Measurements from ENCODE around the gene MAPKAPK3.

MAPKAPK3 gene

DNA sequence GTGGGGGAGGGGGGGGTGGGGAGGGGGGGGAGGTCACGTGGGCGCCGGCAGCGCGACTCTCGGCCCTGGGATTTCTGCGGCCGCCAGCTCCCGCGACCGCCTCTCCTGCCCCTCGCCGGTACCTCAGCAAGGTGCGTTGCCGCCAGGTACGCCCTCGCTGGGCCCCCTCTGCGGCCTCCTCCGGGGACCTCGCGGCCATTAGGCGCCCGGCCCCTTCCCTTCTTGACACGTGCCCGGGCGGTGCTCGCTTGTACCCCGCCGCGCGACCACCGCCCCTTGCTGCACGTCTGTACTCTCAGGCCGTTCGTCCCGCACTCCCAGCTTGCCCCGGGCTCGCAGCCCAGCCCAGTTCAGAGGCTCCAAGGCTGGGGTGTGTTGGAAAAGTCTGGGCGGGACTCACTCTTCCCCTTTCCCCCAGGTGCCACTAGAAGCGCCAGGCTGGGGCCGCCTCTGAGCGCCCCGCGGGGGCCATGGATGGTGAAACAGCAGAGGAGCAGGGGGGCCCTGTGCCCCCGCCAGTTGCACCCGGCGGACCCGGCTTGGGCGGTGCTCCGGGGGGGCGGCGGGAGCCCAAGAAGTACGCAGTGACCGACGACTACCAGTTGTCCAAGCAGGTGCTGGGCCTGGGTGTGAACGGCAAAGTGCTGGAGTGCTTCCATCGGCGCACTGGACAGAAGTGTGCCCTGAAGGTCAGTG is at the start of gene MAPKAPK3:
Gene MAPKAPK3 (plus strand): TSS at position 56 of the 696 bp plus-strand sequence. CDS start 415 bp downstream, at position 471.
- peak; percentile 74 for DNase-seq

DNA sequence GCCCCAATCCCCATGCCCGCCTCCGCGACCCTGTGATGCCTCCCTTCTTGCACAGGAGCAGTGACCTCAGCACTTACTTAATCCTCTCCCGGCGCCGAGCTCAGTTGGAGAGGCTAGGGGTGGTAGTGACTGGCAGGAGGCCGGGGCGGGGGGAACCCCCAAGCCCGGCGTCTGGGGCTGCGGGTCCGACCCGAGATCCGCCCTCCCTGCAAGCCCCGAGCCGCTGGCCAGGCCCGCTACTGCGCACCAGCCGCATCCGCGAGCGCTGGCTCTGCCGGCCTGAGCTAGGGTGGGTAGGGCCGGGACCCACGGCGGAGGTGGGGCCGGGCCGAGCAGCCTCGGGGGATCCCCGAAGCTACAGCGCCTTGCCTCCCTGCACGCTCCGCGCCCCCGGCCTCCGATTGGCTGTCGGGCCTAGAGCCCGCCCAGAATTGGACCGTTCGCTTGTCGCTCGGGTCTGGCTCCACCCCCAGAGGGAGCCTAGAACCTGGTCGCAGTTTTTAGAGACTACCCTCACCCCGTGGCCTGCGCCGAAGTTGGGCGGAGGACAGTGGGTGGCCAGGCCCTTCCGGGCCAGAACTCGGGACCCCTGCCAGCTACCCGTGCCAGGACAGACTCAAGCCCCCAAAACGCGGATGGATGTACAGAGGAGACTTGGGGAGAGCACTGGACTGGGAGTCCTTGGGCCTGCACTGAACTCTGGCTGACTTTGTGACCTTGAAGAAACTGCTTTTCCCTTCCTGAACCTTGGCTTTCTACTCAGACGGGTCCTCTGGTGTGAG is 49.4 kb upstream of the MAPKAPK3 start, which contains the start of gene C3orf18:
Gene C3orf18 (minus strand): TSS at position 362 of the 782 bp plus-strand sequence. CDS start 2,048 bp downstream, outside the sequence.
- peak; percentile 94 for DNase-seq

DNA sequence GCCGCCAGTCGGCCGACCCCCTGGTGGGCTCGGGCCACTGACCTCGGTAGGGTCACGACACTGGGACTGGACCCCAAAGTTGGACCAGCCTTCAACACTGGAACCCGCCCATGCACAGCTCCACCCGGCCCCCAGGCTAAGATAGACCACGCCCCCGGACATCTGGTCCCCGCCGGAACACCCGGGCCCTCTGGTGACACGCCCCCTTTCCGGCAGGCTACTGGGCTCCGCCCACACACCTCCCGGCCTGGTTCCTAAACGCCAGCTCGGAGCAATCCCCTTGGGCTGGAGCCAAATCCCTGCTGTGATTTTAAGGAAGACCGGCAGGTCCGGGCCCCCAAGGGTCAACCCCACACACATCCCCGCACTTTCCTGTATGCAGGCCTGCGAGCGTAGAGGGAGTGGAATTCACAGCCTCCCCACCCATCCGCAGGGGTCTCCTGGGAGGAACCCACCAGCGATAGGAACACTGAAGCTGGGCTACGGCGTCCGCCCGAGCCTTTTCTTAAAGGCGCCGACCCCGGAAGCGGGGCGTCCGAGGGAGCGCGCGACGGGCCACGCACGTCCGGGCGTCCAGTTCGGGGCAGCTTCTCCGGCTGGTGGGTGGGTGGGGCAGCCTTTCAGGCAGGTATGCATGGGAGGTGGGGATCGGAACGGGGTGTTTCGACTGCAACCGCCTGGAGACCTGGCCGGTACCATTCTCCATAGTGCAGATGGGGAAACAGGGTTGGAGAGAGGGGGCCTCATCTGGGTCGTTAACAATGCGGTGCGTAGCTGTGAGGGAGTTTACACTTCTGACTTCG is 47.8 kb upstream of the MAPKAPK3 start, which contains the start of gene HEMK1:
Gene HEMK1 (plus strand): TSS at position 576 of the 803 bp plus-strand sequence. CDS start 1,583 bp downstream, outside the sequence.
- DNase-seq, result peak; percentile 98

DNA sequence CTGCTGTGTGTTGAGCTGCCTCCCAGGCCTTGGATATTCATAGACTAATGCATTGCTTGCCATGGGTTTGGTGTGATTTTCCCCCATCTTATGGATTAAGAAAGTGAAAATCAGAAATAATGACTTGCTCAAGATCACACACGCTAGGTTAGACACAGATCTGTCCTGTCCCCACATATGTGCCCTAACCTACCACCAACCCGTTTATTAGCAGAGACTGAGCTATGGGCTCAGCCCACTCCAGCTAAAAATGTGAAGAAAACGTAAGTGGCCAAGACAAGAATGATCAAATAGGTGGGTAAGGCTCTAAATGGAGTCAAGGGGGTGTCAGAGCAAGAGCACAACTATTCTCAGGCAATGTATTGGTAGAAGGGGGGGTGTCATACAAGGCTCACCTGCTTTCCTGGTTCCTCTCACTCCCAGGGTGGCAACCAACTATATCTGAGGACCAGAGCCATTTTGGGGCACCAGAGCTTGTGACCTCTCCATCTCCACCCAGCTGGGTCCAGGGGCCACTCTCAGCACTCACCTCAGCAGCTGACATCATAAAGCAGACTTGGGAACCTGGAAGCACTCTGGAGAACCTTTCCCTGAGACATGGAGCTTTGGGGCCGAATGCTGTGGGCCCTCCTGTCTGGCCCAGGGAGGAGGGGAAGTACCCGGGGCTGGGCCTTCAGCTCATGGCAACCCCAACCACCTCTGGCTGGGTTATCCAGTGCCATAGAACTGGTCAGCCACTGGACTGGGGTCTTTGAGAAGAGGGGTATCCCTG is 46.3 kb upstream of the MAPKAPK3 start:
- no peak for DNase-seq

DNA sequence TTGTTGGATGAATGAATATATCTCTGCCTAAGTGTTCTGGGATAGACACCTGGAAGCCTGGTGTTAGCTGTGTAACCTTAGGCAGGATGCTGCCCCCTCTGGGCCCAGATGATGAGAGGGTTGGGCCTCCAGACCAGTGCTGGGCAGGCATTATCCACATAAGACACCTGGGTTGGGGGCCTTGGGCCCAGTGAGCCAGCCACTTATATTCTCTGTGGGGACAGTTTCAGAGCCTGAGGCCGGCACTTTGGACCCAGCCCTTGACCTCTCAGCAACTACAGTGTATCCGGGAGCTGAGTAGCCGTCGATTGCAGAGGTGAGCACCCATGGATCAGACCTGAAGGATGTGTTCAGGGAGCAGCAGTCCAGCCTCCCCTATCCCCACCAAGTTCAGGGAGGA is 45.5 kb upstream of the MAPKAPK3 start:
- no peak for DNase-seq

DNA sequence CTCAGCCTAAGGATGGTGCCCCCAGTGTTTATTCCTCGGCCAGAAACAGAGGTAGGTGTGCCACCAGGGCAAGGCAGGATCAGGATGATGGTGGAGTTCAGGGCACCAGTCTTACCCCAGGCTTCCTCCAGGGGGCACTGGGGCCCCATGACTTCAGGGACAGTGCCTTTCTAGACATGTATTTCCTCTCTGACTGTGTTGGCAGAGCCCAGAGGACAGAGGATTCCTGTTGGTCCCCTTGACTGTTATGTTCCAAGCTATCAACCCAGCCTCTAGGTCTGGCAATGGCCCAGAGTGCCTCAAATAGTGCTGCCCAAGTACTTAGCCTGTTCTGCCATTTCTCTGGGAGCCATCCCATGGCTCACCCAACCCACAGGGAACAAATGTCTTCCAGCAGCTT is 44.8 kb upstream of the MAPKAPK3 start:
- peak; percentile 85 for DNase-seq

DNA sequence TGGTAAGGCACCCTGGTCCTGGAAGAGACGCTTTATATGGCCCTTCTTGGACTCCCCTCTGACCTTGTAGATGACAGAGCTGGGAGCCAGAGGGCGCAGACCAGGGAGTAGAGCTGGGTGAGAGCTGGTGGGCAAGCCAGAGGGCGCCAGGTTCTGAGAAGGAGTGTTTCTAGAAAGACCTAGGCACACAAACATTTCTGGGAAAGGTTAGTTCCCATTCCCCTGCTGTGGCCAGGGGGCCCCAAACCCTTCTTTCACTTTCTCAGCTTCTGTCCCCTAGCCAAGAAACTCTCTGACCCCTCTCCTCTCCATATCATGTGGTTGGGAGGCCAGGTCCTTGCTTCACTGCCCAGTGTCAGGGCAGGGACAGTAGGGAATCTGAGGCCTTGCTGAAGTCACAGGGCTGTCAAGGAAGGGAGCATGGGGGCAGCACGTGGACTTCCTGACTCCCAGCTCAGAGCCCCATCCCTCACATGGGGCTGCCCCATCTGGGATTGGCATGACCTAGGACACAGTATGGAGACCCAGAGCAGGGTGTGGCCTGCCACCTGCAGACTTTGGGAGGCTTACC is 44.1 kb upstream of the MAPKAPK3 start:
- no peak for DNase-seq

DNA sequence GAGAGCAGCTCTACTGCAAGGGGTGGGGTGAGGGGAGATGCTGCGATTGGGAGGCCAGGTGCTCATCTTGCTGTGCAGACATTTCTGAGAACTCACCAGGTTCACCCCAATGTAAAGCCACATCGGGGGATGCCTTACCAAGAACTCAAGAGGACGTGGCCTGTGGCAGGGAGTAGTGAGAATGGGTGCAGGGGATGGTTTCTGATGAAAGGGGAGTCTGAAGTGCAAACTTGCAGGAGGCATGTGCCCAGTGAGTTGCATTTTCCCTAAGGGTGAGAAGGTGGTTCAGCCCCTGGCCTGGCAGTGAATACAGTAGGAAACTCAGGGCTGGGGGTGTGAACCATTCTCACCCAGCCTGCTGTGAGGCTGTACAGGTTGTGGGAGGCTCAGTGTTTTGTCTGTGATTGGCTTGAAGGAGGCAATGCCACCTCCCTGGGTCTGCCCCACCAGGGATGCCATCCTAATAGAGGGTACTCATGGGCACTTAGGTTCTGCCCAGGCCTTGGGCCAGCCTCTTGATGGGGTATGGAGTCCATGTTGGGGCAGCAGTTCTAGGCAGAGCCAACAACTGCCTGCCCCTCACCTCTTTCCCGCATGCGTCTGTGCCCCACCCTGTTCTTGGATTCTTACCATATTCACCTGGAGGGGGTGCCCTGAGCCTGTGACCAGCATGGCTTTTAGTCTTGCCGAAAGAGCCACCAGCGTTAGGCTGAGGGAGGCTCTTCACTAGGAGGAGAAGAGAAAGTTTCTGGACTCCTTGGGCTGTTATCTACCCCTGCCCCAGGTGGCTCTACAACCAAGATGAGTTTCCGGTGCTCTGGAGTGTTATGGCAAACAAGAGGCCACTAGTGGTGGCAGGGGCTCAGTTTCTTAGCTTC is 43.1 kb upstream of the MAPKAPK3 start:
- no peak for DNase-seq

DNA sequence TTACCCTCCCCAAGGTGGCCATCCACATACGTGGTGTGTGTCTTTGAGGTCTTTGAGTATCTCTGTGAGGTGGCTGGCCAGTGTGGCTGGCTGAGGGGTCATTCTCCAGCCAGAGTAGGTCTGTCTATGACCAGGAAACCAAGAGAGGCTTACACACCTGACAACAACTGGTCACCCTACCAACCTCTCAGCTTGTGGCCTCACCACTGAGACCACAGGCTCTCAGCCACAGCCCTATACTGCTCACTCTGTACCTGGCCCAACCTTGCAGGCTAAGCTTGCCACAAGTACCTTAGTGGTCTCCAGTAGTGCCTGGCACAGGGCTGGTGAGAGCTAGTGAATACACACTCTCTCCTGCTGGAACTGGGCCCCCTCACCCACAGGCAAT is 42.5 kb upstream of the MAPKAPK3 start:
- no peak for DNase-seq

DNA sequence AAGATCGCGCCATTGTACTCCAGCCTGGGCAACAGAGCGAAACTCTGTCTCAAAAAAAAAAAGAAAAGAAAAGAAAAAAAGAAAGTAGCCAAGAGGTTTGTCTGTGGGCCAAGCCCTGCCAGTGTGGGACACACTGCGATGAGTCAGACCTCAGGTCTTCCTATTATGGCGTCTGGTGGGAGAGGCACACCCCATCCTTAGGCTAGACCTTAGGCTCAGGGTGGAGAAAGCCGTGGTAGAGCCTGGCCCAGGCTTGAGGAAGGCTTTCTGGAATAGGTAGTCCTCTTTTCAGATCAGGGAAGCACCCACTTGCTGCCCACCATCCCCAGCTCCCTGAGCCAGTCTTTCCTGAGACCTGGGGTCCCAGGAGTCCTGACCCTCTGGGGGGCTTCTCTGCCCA is 41.6 kb upstream of the MAPKAPK3 start:
- DNase-seq, result no peak

DNA sequence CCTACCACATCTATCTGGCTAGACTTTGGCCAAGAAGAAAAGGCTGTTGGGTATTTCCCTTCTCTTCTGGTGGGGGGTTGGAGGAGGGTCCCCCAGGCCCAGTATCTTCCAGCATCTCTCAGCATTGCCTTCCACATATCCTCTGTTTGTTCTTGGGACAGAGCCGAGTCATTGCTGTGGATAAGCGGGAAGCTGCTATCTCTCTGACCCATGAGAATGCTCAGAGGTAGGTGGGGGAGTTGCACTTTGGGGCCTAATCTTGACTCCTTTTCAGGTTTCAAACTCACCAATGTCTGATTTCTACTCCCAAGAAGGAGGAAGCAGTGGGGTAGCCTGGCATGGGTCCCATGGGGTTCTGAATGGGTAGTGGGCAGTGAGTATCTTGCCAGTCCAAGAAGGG is 39.6 kb upstream of the MAPKAPK3 start:
- DNase-seq, result no peak

DNA sequence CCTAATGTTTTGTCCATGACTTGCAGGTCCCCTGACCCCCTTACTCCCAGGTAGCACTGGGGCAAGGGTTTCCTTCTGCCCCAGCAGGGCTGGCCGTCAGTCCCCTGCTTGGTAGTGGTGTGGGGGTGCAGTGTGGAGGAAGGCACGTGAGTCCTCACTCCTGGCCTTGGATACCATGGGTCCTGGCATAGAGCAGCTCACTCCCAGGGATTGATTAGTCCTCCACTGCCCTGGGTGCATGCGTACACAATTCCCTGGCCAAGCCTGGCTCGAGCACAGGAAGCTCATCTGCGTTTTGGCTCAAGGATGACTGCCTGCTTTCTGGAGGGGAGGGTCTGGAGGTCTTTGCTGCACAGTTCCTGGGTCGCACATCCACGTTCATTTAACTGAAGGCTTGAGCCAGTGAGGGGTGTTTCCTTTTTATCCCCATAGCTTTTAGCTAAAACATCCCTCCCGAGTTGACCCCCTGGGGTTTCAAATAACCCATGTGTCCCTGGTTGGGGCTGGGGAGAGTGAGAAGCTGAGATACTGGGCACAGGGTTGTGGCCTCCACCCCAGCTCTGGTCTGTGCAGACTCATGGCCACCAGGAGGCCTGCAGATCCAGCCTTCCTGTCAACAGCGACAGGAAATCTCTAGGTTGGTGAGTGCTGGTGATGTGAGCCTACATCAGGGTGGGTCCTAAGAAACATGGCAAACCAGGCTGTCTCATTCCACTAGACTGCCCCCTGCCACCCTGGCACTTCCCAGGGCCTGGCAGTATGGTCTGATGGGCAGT is 36.1 kb upstream of the MAPKAPK3 start:
- no peak for DNase-seq

DNA sequence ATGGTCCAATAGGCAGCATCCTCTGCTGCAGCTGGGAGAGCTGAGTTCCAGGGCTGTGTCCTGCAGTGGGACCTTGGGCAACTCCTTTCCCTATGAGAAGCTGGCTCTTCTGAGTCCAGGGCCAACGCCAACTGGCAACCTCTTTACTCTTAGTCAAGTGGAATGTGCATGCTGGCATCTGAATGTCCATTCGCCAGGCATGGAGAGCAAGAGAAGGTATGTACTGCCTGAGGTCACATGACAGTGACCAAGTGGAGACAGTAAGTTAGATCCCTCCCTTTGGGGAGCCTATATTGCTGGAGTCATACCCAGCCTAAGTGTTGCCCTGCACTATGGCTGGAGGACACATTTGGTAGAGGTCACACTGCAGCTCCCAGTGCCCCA is 35.5 kb upstream of the MAPKAPK3 start:
- DNase-seq, result no peak

DNA sequence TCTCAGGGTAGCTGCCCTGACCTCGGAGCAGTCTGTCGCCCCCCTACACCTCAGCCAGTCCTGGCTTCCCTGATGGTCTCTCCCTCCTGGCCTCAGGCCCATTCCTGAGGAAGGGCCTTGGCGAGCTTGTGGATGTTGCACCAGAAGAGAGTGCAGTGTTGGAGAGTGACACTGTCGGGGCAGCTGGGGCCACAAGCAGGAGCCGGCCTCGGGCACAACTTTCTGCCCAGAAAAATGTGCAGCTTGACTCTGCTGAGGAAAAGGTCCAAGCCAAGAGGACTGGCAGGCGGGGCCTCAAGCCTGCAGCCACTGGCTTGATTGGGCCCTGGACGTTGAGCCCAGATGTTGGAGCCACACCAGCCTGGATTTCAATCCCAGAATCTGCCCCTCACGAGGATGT is 34.9 kb upstream of the MAPKAPK3 start:
- no peak for DNase-seq

DNA sequence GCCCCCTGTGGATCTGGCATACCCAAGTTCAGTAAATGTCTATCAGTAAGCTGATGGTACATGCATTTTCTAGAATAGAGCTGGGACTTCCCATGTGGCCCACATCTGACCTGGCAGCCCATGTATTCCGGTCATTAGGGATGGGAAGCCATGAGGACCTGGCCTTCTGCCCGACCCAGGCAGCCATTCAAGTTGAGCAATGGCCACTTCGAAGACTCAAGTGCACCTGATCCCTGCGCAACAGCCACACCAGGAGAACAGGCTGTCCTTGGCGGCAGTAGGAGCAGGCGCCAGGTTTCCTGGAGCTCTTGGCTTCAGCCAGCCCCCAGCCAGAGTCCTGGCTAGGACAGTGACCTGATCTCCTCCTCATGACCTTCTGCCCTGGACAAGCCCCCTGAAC is 33.1 kb upstream of the MAPKAPK3 start:
- DNase-seq, result no peak

DNA sequence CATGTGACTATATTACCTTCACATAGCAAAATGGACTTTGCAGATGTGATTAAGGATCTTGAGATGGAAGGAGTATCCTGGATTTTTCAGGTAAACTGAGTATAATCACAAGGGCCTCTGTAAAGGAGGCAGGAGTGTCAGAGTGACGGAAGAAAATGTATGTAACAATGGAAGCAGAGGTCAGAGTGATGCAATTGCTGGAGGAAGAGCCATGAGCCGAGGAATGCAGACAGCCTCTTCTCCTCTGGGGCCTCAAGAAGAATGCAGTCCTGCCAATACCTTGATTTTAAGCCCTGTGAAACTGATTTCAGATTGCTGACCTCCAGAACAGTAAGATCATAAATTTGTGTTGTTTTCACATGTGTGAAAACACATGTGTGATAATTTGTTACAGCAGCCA is 32.6 kb upstream of the MAPKAPK3 start:
- DNase-seq, result no peak

DNA sequence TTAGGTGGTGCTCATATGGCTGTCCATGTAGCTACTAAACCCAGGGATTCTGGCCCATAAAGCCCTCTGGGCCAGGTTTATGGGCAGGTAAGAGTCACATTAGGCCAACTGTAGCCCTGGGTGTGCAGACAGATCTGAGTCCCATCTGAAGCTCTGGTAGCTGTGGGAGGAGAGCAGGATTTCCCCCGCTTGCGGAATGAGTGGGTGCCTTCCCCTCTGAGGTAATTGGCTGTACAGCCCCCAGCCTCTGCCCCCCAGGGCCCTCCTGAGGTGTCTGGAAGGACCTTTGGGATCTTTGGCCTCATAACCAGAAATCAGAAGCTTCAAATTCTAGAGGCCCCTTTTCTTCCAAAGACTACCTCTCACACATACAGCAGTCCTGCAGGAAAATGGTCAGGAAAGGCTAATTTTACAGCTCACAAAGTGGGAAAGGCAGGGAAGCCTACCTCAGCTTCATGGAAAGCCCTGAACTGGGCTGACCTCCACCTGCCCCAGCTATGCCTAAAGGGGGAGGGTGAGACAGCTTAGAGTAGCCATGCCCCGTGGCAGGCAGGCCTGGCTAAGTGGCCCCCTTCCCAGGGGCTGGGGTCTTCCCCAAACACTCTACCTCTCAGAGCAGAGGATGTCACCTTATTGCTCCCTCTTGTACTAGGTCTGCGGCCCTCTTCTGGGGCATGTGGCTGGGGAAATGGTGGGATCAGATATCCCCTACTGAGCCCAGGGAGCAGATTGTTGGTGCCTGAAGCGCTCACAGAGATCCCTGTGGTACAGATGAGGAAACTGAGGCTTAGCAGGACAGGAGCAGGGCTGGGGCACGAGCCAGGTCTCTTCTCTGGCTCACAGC is 30.8 kb upstream of the MAPKAPK3 start:
- no peak for DNase-seq

DNA sequence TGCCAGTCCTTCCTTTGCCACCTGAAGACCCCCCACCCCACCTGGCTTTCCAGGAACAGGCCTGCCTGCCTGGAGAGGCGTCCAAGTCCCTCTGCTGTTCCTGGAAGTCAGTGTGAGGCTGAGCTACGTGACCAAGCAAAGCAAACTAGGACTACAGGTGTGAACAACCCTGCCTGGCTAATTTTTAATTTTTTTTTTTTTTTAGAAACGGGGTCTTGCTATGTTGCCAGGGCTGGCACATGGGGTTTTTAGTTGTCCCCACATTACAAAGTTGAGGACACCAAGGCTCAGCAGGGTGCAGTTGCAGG is 30.2 kb upstream of the MAPKAPK3 start:
- DNase-seq, result no peak

DNA sequence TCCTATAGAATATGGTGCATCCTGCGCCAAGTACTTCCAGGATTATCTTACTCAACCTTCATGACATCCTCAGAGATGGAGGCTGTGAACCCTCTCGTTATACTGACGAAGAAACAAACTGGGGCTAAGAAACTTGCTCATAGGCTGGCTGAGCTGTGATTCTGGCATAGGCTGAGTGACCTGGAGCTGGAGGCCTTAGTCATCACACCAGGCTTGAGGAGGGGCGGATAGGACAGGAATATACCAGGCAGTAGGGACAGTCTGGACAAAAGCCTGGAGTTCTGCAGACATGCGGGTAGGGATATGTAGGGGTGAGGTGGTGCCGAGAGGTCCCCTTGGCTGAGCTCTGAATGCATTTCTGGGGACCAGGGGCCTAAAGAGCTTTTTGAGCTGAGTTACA is 29.6 kb upstream of the MAPKAPK3 start:
- DNase-seq, result no peak

Data from eye (tissue), 1 donor.